Fibroblast of lung (primary cell): ENCODE results near the gene SOCS1. TPM values are rescaled to one million over a fixed set of nuclear protein-coding genes. Genes with fewer than 3 reads are reported as not detected.

Experiments used
- DNase-seq, 2 donors: peaks; one replicate each; pipeline versions ENCODE4 v3.0.0 to v3.0.0-alpha.2; 2010; ENCODE audit warnings: low read depth in 2 of 2
- H2AFZ ChIP-seq: 2 replicates; pipeline ENCODE4 v1.5.1; 2012; ENCODE audit warnings: low read length, control low read depth, inconsistent platforms
- H3K27ac ChIP-seq: 2 replicates; pipeline ENCODE4 v1.5.1; 2011; ENCODE audit warnings: low read length, control low read depth; ENCODE audit not compliant: insufficient read depth
- H3K27me3 ChIP-seq: 2 replicates; pipeline ENCODE4 v1.5.1; 2011; ENCODE audit warnings: mild to moderate bottlenecking, low read length; ENCODE audit not compliant: control insufficient read depth, insufficient read depth
- H3K36me3 ChIP-seq: 2 replicates; pipeline ENCODE4 v1.5.1; 2011; ENCODE audit warnings: low read length; ENCODE audit not compliant: control insufficient read depth, insufficient read depth
- H3K4me1 ChIP-seq: 2 replicates; pipeline ENCODE4 v1.5.1; 2011; ENCODE audit warnings: low read length; ENCODE audit not compliant: control insufficient read depth, insufficient read depth; ENCODE audit errors: extremely low read depth
- H3K4me2 ChIP-seq: 2 replicates; pipeline ENCODE4 v1.5.1; 2011; ENCODE audit warnings: low read length, control low read depth; ENCODE audit not compliant: insufficient read depth; ENCODE audit errors: extremely low read depth
- H3K4me3 ChIP-seq, 4 experiments: fragments of 200-600 bp in 1 of 4; sonication (generic) in 1 of 4; replicated peaks in 1 of 4; 2 replicates each; pipeline ENCODE4 v1.5.1; 2011 to 2016; ENCODE audit warnings: low read length in 4 of 4, low read depth in 3 of 4, mild to moderate bottlenecking in 3 of 4, control low read depth in 2 of 4, inconsistent platforms in 1 of 4, mixed read lengths in 1 of 4; ENCODE audit not compliant: insufficient read depth in 1 of 4; ENCODE audit errors: control extremely low read depth in 1 of 4
- H3K79me2 ChIP-seq: 2 replicates; pipeline ENCODE4 v1.5.1; 2012; ENCODE audit warnings: mild to moderate bottlenecking, low read length, inconsistent platforms; ENCODE audit not compliant: control insufficient read depth, insufficient read depth
- H3K9ac ChIP-seq: 2 replicates; pipeline ENCODE4 v1.5.1; 2011; ENCODE audit warnings: mild to moderate bottlenecking, low read length, control low read depth; ENCODE audit not compliant: insufficient read depth
- H3K9me3 ChIP-seq: 2 replicates; pipeline ENCODE4 v1.5.1; 2012; ENCODE audit warnings: low read depth, low read length; ENCODE audit not compliant: control insufficient read depth, insufficient read depth
- H4K20me1 ChIP-seq: 2 replicates; pipeline ENCODE4 v1.5.1; 2011; ENCODE audit warnings: low read length; ENCODE audit not compliant: control insufficient read depth, insufficient read depth; ENCODE audit errors: extremely low read depth
- EZH2 ChIP-seq: IDR thresholded peaks from 2 replicates; pipeline ENCODE4 v1.5.1; 2012; ENCODE audit warnings: low read length, control low read depth, mild to moderate bottlenecking; ENCODE audit errors: missing control alignments
- polyA plus RNA-seq, 2 donors: library from polyadenylated mRNA; depleted of rRNA in 1 of 2; stranded (reverse) in 1 of 2; unstranded in 1 of 2; fragments of >200 nt; gene quantifications; 2 replicates each; pipeline ENCODE4 v1.2.1, GENCODE V29; 2011 to 2012; ENCODE audit warnings: missing spikeins in 1 of 2
- total RNA-seq: library from RNA; depleted of rRNA; stranded (reverse); fragments of >200 nt; gene quantifications from 2 replicates; pipeline ENCODE4 v1.2.1, GENCODE V29; 2014
- TF ChIP-seq, protein P1 (sequence below), 2 donors: IDR thresholded peaks in 1 of 2; conservative IDR thresholded peaks in 1 of 2; 1 replicate in 1 of 2; 2 replicates in 1 of 2; pipeline ENCODE4 v1.5.1; 2011 to 2012; ENCODE audit warnings: low read length in 2 of 2, control low read depth in 1 of 2, inconsistent platforms in 1 of 2, low read depth in 1 of 2, mild to moderate bottlenecking in 1 of 2

SOCS1 gene
- total and polyA plus RNA-seq, 2 donors (not counting 1 experiment from before 2014, with no cell fraction given) = 17.7 to 21.1 TPM

DNA sequence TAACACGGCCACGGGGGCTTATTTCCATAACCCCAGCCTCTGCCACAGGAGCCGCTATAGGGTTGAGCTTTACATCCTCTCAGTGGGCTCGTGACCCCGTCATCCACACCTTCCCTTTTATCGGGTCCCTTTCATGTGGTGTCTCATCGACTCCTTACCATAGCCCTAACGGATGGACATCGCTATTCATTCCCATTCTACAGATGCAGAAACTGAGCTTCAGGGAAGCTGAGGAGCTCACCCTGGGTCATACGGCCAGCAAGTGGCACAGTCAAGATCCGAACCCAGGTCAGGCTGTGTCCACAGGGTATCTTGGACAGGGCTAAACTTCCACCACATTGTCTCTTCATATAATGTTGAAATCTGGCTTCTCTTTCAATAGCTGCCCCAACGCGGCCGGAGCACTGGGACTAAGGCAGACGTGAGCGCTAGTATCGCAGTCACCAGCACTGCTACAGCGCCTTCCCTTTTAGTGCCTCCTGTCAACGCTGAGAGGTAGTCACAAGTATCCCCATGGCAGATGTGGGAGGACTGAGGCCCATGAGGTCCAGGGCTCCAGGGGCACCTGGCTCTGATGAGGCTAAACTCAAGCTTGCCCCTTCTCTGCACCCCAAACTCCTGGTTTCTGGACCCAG, 50.8 kb downstream of the SOCS1 start:
- DNase-seq = no peak
- H4K20me1 ChIP-seq = no peaks in the 10 kb centered on the region
- H3K4me2 ChIP-seq = no peak overlapping the region
- H3K9me3 ChIP-seq = peaks cover 2% of the 10 kb centered on the region
- no peak overlapping the region for H3K27ac ChIP-seq
- H3K36me3 ChIP-seq = no peaks in the 10 kb centered on the region
- no peak overlapping the region for H2AFZ ChIP-seq
- H3K79me2 ChIP-seq = no peaks in the 10 kb centered on the region
- H3K27me3 ChIP-seq = no peaks in the 10 kb centered on the region
- TF ChIP-seq, protein P1, sequence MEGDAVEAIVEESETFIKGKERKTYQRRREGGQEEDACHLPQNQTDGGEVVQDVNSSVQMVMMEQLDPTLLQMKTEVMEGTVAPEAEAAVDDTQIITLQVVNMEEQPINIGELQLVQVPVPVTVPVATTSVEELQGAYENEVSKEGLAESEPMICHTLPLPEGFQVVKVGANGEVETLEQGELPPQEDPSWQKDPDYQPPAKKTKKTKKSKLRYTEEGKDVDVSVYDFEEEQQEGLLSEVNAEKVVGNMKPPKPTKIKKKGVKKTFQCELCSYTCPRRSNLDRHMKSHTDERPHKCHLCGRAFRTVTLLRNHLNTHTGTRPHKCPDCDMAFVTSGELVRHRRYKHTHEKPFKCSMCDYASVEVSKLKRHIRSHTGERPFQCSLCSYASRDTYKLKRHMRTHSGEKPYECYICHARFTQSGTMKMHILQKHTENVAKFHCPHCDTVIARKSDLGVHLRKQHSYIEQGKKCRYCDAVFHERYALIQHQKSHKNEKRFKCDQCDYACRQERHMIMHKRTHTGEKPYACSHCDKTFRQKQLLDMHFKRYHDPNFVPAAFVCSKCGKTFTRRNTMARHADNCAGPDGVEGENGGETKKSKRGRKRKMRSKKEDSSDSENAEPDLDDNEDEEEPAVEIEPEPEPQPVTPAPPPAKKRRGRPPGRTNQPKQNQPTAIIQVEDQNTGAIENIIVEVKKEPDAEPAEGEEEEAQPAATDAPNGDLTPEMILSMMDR (conservative IDR thresholded peaks at IDR 0.05 in 1 of 2, IDR thresholded peaks at IDR 0.05 in 1 of 2; ENCODE audit: low read depth in 1 of 2, low read length in 2 of 2) = no peak
- TF ChIP-seq EZH2 = no peak
- H3K4me3 ChIP-seq = no peak overlapping the region
- no peak overlapping the region for H3K9ac ChIP-seq
- H3K4me1 ChIP-seq = peaks cover 25% of the 10 kb centered on the region

DNA sequence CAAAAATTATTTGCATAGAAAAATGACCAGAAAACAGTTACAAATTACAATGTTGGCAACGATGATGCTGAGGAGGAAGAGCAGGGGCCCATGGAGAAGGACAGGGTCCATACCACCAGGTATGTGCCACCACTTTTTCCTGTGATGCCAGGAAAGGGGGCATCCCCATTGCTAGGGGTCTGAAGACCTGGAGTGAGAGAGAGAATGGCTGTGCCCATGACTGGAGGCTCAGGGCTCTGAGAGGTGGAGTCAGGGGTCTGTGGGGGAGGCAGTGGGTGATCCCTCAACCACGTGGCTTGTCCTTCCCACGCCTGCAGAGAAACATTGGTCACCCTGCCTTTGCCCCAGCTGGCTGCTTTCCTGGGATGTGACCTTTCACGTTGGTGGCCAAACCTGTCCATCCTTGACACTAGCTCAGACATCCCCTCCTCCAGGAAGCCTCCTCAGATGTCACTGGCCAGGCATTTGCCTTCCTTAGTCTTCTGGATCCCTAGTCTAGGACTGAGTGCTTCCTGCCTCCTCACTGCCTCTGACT, 51.4 kb downstream of the SOCS1 start:
- H3K79me2 ChIP-seq = no peaks in the 10 kb centered on the region
- no peak for TF ChIP-seq EZH2
- TF ChIP-seq, protein P1 (conservative IDR thresholded peaks at IDR 0.05 in 1 of 2, IDR thresholded peaks at IDR 0.05 in 1 of 2; ENCODE audit: low read depth in 1 of 2, low read length in 2 of 2) = no peak
- no peaks in the 10 kb centered on the region for H4K20me1 ChIP-seq
- H3K36me3 ChIP-seq = no peaks in the 10 kb centered on the region
- H3K4me1 ChIP-seq = peaks cover 25% of the 10 kb centered on the region
- H3K4me3 ChIP-seq = no peak overlapping the region
- no peak overlapping the region for H2AFZ ChIP-seq
- no peaks in the 10 kb centered on the region for H3K27me3 ChIP-seq
- no peak overlapping the region for H3K27ac ChIP-seq
- no peak for DNase-seq
- H3K9ac ChIP-seq = no peak overlapping the region
- H3K4me2 ChIP-seq = no peak overlapping the region
- H3K9me3 ChIP-seq = peaks cover 2% of the 10 kb centered on the region

Other genes starting within 250 kb of the SOCS1 start
- not detected in 2 replicates for gene TNP2, start 13.1 kb upstream of the SOCS1 start, total RNA-seq
- gene TNP2, start 13.1 kb upstream of the SOCS1 start, polyA plus RNA-seq = not detected in 2 replicates
- gene PRM3, start 17.4 kb upstream of the SOCS1 start, total RNA-seq = not detected in 2 replicates
- gene PRM3, start 17.4 kb upstream of the SOCS1 start, polyA plus RNA-seq = not detected in 2 replicates
- gene PRM2, start 20.3 kb upstream of the SOCS1 start, total RNA-seq = not detected in 2 replicates
- gene PRM2, start 20.3 kb upstream of the SOCS1 start, polyA plus RNA-seq = not detected in 2 replicates
- gene PRM1, start 25.1 kb upstream of the SOCS1 start, total RNA-seq = not detected in 2 replicates
- not detected in 2 replicates for gene PRM1, start 25.1 kb upstream of the SOCS1 start, polyA plus RNA-seq
- 1.8 and 6.8 TPM in 2 replicates for gene RMI2, start 89.3 kb upstream of the SOCS1 start, total RNA-seq
- 6.6 and 12.6 TPM in 2 replicates for gene RMI2, start 89.3 kb upstream of the SOCS1 start, polyA plus RNA-seq